Breast epithelium (tissue), 3 donors: ENCODE data around the gene TTC9B.

ENCODE experiments used
- CTCF ChIP-seq, 3 donors: fragments of 450-650 bp; IDR thresholded peaks; one replicate each; pipeline ENCODE4 v1.5.1; 2016 to 2017; ENCODE audit warnings: antibody characterized with exemption in 3 of 3, mild to moderate bottlenecking in 3 of 3, moderate library complexity in 3 of 3
- POLR2A ChIP-seq: fragments of 450-650 bp; IDR thresholded peaks from one replicate; pipeline ENCODE4 v1.6.1; 2016; ENCODE audit warnings: antibody characterized with exemption, mild to moderate bottlenecking, moderate library complexity
- POLR2AphosphoS5 ChIP-seq, 3 donors: sonication (generic); formaldehyde crosslinking; IDR thresholded peaks; one replicate each; pipeline ENCODE4 v1.6.1; 2017; ENCODE audit warnings: antibody characterized with exemption in 3 of 3

GRCh38 chr19:40247735-40248262 lies 29.6 kb upstream of the TTC9B start:
- no peak for TF ChIP-seq CTCF (IDR thresholded peaks at IDR 0.05)
- no peak for TF ChIP-seq POLR2A
- TF ChIP-seq POLR2AphosphoS5 (IDR thresholded peaks at IDR 0.05) = no peak
